ENCODE measurements around the gene SARNP. TPM values are rescaled to one million over a fixed set of nuclear protein-coding genes. Genes with fewer than 3 reads are reported as not detected.

SARNP gene
- total RNA-seq, 4 donors from 2014 or later = 50.3 to 90.5 (median 63.3) TPM

- 21 to 28% methylated on average over 6 to 7 of the region's 10 CpGs for WGBS, 2 donors (ENCODE audit: low coverage in 1 of 2)
- TF ChIP-seq EP300 (IDR thresholded peaks at IDR 0.05) = no peak
- TF ChIP-seq POLR2AphosphoS5 (IDR thresholded peaks at IDR 0.05) = no peak
- TF ChIP-seq, protein P1, sequence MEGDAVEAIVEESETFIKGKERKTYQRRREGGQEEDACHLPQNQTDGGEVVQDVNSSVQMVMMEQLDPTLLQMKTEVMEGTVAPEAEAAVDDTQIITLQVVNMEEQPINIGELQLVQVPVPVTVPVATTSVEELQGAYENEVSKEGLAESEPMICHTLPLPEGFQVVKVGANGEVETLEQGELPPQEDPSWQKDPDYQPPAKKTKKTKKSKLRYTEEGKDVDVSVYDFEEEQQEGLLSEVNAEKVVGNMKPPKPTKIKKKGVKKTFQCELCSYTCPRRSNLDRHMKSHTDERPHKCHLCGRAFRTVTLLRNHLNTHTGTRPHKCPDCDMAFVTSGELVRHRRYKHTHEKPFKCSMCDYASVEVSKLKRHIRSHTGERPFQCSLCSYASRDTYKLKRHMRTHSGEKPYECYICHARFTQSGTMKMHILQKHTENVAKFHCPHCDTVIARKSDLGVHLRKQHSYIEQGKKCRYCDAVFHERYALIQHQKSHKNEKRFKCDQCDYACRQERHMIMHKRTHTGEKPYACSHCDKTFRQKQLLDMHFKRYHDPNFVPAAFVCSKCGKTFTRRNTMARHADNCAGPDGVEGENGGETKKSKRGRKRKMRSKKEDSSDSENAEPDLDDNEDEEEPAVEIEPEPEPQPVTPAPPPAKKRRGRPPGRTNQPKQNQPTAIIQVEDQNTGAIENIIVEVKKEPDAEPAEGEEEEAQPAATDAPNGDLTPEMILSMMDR (IDR thresholded peaks at IDR 0.05) = no peak
- no peak for TF ChIP-seq POLR2A (IDR thresholded peaks at IDR 0.05)
- H3K4me1 ChIP-seq = peaks cover 15 to 92% (median 67%) of the 10 kb centered on the region in 3 donors
Observed at GRCh38 chr12:55723516-55724225, 93.9 kb downstream of the SARNP start.

DNA sequence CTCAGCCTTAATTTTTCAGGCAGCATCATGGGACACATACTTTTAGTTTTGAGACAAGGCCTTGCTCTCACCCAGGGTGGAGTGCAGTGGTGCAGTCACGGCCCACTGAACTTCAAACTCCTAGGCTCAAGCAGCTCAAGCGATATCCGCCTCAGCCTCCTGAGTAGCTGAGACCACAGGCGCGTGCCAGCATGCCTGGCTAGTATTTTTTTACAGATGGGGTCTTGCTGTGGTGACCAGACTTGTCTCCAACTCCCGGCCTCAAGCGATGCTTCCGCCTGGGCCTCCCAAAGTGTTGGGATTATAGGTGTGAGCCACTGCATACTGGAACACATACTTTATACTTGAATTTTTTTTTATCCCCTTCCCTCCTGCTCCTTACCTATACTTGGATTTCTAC, 94.6 kb downstream of the SARNP start:
- Histone ChIP-seq H3K4me1 (peaks cover 23 to 99% (median 74%) of the 10 kb centered on the region in 3 donors), H3K27ac (peak overlapping the region in 3 of 4 donors; percentile 73 to 98 (median 96)), H3K4me3 (no peak overlapping the region), H3K27me3 (no peaks in the 10 kb centered on the region), H3K9me3 (no peaks in the 10 kb centered on the region), H3K36me3 (peaks cover 0 to 36% of the 10 kb centered on the region in 2 donors)
- 80 to 89% methylated on average over 2 to 6 of the region's 8 CpGs for WGBS, 2 donors (ENCODE audit: low coverage in 1 of 2)
- ATAC-seq = no peak
- TF ChIP-seq POLR2AphosphoS5 (IDR thresholded peaks at IDR 0.05) (peak; percentile 17), EP300 (IDR thresholded peaks at IDR 0.05) (no peak), POLR2A (IDR thresholded peaks at IDR 0.05) (no peak)
- TF ChIP-seq, protein P1 (IDR thresholded peaks at IDR 0.05) = no peak

More at GRCh38 chr12:55723516-55724225, 93.9 kb downstream of the SARNP start:
- H3K4me3 ChIP-seq = no peak overlapping the region
- H3K9me3 ChIP-seq = no peaks in the 10 kb centered on the region
- no peak for ATAC-seq
- peak overlapping the region; percentile 8 to 98 (median 84) for H3K27ac ChIP-seq
- H3K27me3 ChIP-seq = no peaks in the 10 kb centered on the region
- peaks cover 0 to 36% of the 10 kb centered on the region in 2 donors for H3K36me3 ChIP-seq

DNA sequence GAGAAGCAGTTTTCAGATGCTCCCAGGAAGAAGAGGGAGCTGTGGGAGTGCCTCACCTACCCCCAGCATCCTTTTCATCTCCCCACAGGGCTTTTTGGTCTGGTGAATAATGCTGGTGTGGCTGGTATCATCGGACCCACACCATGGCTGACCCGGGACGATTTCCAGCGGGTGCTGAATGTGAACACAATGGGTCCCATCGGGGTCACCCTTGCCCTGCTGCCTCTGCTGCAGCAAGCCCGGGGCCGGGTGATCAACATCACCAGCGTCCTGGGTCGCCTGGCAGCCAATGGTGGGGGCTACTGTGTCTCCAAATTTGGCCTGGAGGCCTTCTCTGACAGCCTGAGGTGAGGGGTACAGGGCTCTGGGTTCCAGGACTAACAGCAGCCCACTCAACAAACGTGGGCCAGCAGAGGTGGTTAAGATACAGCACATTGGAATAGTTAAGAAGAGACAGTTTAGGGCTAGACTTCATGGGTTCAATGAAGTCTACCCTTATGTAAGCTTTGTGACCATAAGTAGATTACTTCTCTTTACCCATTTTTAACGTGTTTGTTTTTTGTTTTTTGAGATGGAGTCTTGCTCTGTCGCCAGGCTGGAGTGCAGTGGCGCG, 95.8 kb downstream of the SARNP start:
- peaks cover 0 to 32% of the 10 kb centered on the region in 2 donors for H3K36me3 ChIP-seq
- H3K4me1 ChIP-seq = peaks cover 18 to 100% (median 74%) of the 10 kb centered on the region in 3 donors
- 56 to 65% methylated on average over 4 to 5 of the region's 14 CpGs for WGBS, 2 donors (ENCODE audit: low coverage in 1 of 2)
- ATAC-seq = no peak
- H3K27me3 ChIP-seq = no peaks in the 10 kb centered on the region
- TF ChIP-seq POLR2A (IDR thresholded peaks at IDR 0.05) (no peak), EP300 (IDR thresholded peaks at IDR 0.05) (no peak), POLR2AphosphoS5 (IDR thresholded peaks at IDR 0.05) (no peak)
- TF ChIP-seq, protein P1 (IDR thresholded peaks at IDR 0.05) = no peak
- H3K4me3 ChIP-seq = peak overlapping the region in 1 of 2 donors; percentile 33
- H3K9me3 ChIP-seq = no peaks in the 10 kb centered on the region
- peak overlapping the region; percentile 84 to 98 (median 97) for H3K27ac ChIP-seq

DNA sequence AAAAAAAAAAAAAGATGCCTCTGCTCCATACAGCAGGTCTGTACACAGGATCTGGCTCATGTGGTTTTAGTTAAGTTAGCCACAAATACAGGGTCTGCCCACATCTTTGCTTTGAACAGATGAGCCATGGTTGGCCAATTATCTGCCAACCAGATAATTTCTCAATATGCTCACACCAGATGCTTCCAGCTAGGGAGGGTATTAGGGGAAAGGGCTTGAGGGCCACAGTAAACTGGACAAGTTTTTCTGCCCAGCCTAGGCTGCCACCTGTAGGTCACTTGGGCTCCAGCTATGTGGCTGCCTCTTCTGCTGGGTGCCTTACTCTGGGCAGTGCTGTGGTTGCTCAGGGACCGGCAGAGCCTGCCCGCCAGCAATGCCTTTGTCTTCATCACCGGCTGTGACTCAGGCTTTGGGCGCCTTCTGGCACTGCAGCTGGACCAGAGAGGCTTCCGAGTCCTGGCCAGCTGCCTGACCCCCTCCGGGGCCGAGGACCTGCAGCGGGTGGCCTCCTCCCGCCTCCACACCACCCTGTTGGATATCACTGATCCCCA, 96.6 kb downstream of the SARNP start:
- TF ChIP-seq, protein P1 (IDR thresholded peaks at IDR 0.05) = peak in 3 of 4 experiments; percentile 64 to 83 (median 71)
- TF ChIP-seq POLR2AphosphoS5 (IDR thresholded peaks at IDR 0.05) (peak; percentile 81), POLR2A (IDR thresholded peaks at IDR 0.05) (no peak), EP300 (IDR thresholded peaks at IDR 0.05) (no peak)
- no peaks in the 10 kb centered on the region for H3K27me3 ChIP-seq
- ATAC-seq = peak; percentile 53
- peaks cover 0 to 24% of the 10 kb centered on the region in 2 donors for H3K36me3 ChIP-seq
- WGBS, 2 donors (ENCODE audit: low coverage in 1 of 2) = no CpG with 5 or more reads among the region's 9 CpGs
- H3K4me1 ChIP-seq = peaks cover 18 to 96% (median 69%) of the 10 kb centered on the region in 3 donors
- H3K27ac ChIP-seq = peak overlapping the region; percentile 84 to 98 (median 97)
- peak overlapping the region; percentile 3 to 33 for H3K4me3 ChIP-seq
- H3K9me3 ChIP-seq = no peaks in the 10 kb centered on the region
